GM10266 (cell line): ENCODE results near the gene NDUFC2.
"Not testable (repeated sequence)": the region's sequence is repeated elsewhere in the genome, so short reads cannot be mapped to it uniquely, and the experiment has no call there.

Source experiments
- DNase-seq: peaks from one replicate; pipeline ENCODE4 v3.0.0; 2012; ENCODE audit errors: extremely low spot score
- TF ChIP-seq, protein P1 (sequence below): IDR thresholded peaks from 2 replicates; pipeline ENCODE4 v1.5.1; 2012; ENCODE audit warnings: mild to moderate bottlenecking, low read depth; ENCODE audit not compliant: control insufficient read depth, insufficient read depth; ENCODE audit errors: missing control alignments

The NDUFC2 gene

DNA sequence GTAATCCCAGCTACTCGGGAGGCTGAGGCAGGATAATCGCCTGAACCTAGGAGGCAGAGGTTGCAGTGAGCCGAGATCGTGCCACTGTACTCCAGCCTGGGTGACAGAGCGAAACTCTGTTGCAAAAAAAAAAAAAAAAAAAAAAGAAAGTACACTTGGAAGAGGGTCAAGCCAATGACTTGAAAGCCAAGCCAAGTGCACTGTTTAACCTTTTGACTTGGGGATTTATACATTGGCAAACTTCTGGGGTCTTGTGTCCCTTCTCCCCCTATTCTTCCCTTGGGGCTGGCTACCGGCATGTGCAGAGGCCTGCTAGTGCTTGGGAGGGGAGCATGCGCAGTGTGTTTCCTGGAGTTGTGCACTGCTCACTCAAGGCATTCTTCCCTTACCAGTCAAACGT, 30.3 kb downstream of the NDUFC2 start:
- TF ChIP-seq, protein P1, sequence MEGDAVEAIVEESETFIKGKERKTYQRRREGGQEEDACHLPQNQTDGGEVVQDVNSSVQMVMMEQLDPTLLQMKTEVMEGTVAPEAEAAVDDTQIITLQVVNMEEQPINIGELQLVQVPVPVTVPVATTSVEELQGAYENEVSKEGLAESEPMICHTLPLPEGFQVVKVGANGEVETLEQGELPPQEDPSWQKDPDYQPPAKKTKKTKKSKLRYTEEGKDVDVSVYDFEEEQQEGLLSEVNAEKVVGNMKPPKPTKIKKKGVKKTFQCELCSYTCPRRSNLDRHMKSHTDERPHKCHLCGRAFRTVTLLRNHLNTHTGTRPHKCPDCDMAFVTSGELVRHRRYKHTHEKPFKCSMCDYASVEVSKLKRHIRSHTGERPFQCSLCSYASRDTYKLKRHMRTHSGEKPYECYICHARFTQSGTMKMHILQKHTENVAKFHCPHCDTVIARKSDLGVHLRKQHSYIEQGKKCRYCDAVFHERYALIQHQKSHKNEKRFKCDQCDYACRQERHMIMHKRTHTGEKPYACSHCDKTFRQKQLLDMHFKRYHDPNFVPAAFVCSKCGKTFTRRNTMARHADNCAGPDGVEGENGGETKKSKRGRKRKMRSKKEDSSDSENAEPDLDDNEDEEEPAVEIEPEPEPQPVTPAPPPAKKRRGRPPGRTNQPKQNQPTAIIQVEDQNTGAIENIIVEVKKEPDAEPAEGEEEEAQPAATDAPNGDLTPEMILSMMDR: no peak

DNA sequence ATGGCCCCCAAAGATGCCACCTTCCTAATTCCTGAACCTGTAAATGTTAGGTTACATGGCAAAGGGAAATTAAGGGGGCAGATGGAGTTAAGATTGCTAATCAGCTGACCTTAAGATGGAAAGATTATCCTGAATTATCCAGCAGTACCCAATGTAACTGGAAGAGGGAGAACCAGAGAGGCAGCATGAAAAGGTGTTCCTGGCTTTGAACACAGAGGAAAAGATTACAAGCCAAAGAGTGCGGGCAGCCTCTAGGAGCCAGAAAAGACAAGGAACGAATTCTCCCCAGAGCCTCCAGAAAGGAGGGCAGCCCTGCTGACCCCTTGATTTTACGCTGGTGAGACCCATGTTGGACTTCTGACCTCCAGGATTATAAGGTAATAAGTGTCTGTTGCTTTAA, 31.1 kb downstream of the NDUFC2 start:
- no peak for DNase-seq
- TF ChIP-seq, protein P1: no peak

More for the DNA sequence above, 30.3 kb downstream of the NDUFC2 start:
- DNase-seq: no peak

DNA sequence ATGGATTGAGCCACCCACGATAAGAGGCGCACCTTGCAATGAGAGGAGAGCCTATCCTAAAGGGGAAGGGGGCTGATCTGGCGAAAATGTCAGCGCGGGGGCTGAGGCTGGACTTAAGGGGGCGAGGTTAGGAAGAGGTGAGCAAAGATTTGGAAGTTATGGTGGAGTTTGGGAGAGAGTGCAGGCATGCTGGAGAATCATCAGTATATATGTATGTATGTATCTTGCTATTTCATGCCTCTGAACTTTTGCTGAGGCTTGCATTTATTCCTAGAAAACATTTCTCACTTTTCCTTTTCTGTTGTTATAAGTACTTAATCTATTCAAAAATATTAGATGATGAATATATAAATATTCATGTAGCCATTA, 33.2 kb downstream of the NDUFC2 start:
- TF ChIP-seq, protein P1: no peak

DNA sequence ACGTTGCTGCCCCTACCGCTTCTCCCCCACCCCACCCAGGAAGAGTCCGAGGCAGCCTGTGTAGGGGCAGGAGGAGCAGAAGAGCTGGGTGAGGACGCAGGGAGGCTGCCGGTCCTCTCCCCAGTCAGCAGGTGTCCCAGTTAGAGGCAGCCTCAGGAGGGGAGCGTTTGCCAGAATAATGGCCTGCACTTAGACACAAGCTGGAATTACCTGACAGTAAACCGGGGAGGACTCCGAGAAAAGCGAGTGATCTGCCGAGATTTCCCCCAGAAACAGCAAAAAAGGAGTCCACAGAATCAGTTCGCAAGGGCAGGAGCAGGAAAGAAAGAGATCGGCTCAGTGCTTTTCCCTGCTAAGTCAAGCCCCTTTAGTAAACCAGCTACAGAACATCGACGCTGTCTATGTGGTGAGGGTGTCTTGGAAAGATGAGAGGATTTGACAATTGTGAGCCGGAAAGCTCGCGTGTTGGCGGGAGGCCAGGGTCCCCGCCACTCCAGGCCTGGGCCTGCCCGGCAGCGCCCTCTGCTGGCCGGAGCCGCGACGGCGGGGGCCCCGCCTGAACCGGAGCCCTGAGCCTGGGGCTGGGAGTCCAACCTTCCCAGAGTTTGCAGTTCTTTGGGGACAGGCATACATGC, 33.7 kb downstream of the NDUFC2 start:
- TF ChIP-seq, protein P1: peak; percentile 99
- peak; percentile 85 for DNase-seq

More for the DNA sequence above, 33.2 kb downstream of the NDUFC2 start:
- DNase-seq: no peak

DNA sequence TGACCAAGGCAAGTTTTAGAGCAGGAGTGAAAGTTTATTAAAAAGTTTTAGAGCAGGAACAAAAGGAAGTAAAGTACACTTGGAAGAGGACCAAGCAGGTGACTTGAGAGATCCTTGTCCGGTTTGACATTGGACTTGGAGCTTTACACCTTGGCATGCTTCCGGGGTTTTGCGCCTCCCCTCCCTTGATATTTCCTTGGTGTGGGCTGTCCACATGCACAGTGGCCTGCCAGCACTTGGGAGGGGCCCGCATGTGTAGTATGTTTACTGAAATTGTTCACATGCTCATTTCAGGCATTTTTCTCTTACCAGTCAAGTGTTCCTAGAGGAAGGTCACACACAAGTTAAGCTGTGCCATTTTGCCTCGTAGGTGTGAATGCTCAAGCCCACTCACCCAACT, 35.0 kb downstream of the NDUFC2 start:
- DNase-seq: no peak
- TF ChIP-seq, protein P1: no peak

DNA sequence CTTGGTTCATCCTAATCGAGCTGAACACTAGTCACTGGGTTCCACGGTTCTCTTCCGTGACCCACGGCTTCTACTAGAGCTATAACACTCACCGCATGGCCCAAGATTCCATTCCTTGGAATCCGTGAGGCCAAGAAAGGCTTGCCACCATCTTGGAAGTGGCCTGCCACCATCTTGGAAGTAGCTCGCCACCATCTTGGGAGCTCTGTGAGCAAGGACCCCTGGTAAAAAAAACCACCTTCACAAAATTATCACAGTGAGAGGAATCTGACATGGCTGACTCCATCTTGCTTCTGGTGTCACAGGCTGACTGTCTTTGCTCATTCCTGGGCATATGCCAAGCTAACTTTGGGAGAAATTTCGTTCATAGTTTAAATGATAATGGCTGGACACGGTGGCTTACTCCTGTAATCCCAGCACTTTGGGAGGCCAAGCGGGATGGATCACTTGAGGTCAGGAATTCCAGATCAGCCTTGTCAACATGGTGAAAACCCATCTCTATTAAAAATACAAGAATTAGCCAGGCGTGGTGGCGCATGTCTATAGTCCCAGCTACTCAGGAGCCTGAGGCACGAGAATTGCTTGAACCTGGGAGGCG, 37.7 kb downstream of the NDUFC2 start:
- TF ChIP-seq, protein P1: no peak
- no peak for DNase-seq

DNA sequence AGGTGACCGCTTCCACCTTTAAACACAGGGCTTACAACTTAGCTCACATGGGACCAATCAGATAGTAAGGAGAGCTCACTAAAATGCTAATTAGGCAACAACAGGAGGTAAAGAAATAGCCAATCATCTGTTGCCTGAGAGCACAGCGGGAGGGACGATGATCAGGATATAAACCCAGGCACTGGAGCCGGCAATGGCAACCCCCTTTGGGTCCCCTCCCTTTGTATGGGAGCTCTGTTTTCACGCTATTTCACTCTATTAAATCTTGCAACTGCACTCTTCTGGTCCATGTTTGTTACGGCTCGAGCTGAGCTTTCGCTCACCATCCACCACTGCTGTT, 38.3 kb downstream of the NDUFC2 start:
- not testable (repeated sequence) for DNase-seq
